AG09319 (cell line): ENCODE results near the gene MSL1.
"Not testable (repeated sequence)": the region's sequence is repeated elsewhere in the genome, so short reads cannot be mapped to it uniquely, and the experiment has no call there.

ENCODE experiments used
- DNase-seq: peaks from one replicate; pipeline ENCODE4 v3.0.0-alpha.2; 2010; ENCODE audit warnings: low read depth; ENCODE audit errors: extremely low read depth
- CTCF ChIP-seq: IDR thresholded peaks from 2 replicates; pipeline ENCODE4 v1.5.1; 2011; ENCODE audit warnings: low read depth, mild to moderate bottlenecking, inconsistent platforms, low read length, moderate library complexity

MSL1 gene

GRCh38 chr17:40129498-40129897, 7.7 kb downstream of the MSL1 start:
- TF ChIP-seq CTCF: no peak
- no peak for DNase-seq

GRCh38 chr17:40130352-40131042, 8.7 kb downstream of the MSL1 start:
- DNase-seq: no peak
- TF ChIP-seq CTCF: no peak

GRCh38 chr17:40134184-40134583, 12.4 kb downstream of the MSL1 start:
- TF ChIP-seq CTCF: no peak
- DNase-seq: no peak

- no peak for TF ChIP-seq CTCF
- DNase-seq: no peak
Measured at GRCh38 chr17:40135817-40136216, 14.0 kb downstream of the MSL1 start.

GRCh38 chr17:40139566-40140058, 17.8 kb downstream of the MSL1 start:
- TF ChIP-seq CTCF: no peak
- DNase-seq: no peak

- not testable (repeated sequence) for DNase-seq
Measured at GRCh38 chr17:40143166-40143565, 21.4 kb downstream of the MSL1 start.

- no peak for TF ChIP-seq CTCF
- no peak for DNase-seq
Measured at GRCh38 chr17:40145476-40145875, 23.7 kb downstream of the MSL1 start.

- no peak for TF ChIP-seq CTCF
Measured at GRCh38 chr17:40148527-40148926, 26.8 kb downstream of the MSL1 start.

More at GRCh38 chr17:40148527-40148926, 26.8 kb downstream of the MSL1 start:
- DNase-seq: no peak
